PC-9 (cell line): ENCODE measurements around the gene JAG2. TPM values are rescaled to one million over a fixed set of nuclear protein-coding genes. Genes with fewer than 3 reads are reported as not detected.

Experiments used
- BruUV-seq: library from RNA; stranded (reverse); fragments of 400-500 nt; replicated peaks from 2 replicates; lab custom pipeline; 2021; lab: Mats Ljungman, UMichigan
- CTCF ChIA-PET: fragments of 300-600 bp; sonication (Branson Sonifier 250); formaldehyde crosslinking; loops from one replicate; lab custom pipeline; 2022; ENCODE audit warnings: antibody characterized with exemption; lab: Charles Lee
- POLR2A ChIA-PET: fragments of 300-600 bp; sonication (Branson Sonifier 250); formaldehyde crosslinking; loops from one replicate; lab custom pipeline; 2022; ENCODE audit warnings: antibody characterized with exemption; ENCODE audit not compliant: unreplicated experiment; lab: Charles Lee
- DNase-seq, 2 experiments: peaks; one replicate each; pipeline versions ENCODE4 v3.0.0 to v3.0.0-alpha.2; 2015 to 2022; ENCODE audit warnings: mixed read lengths in 1 of 2
- H2AFZ ChIP-seq: fragments of 200-600 bp; sonication (generic); 2 replicates; pipeline ENCODE4 v1.8.1; 2017; ENCODE audit warnings: antibody characterized with exemption
- H3F3A ChIP-seq: fragments of 200-600 bp; sonication (generic); 2 replicates; pipeline ENCODE4 v1.8.1; 2017; ENCODE audit warnings: antibody characterized with exemption, mild to moderate bottlenecking, low read depth; ENCODE audit not compliant: insufficient read depth
- H3K27ac ChIP-seq: fragments of 200-600 bp; sonication (generic); 2 replicates; pipeline ENCODE4 v1.6.1; 2016; ENCODE audit warnings: mixed run types
- H3K27me3 ChIP-seq: fragments of 200-600 bp; sonication (generic); 2 replicates; pipeline ENCODE4 v1.6.1; 2016; ENCODE audit warnings: low read depth, mixed run types; ENCODE audit not compliant: insufficient read depth
- H3K36me3 ChIP-seq: fragments of 200-600 bp; sonication (generic); 2 replicates; pipeline ENCODE4 v1.6.1; 2016; ENCODE audit warnings: low read depth, mixed run types
- H3K4me1 ChIP-seq: fragments of 200-600 bp; sonication (generic); replicated peaks from 2 replicates; pipeline ENCODE4 v1.6.1; 2016; ENCODE audit warnings: mixed run types; ENCODE audit not compliant: insufficient read depth
- H3K4me2 ChIP-seq: fragments of 200-600 bp; sonication (generic); 2 replicates; pipeline ENCODE4 v1.6.1; 2017; ENCODE audit warnings: mixed run types
- H3K4me3 ChIP-seq: fragments of 200-600 bp; sonication (generic); 2 replicates; pipeline ENCODE4 v1.6.1; 2016; ENCODE audit warnings: mixed run types
- H3K79me2 ChIP-seq: fragments of 200-600 bp; sonication (generic); 2 replicates; pipeline ENCODE4 v1.6.1; 2017; ENCODE audit warnings: low read depth, mixed run types
- H3K9me2 ChIP-seq: fragments of 200-600 bp; sonication (generic); 2 replicates; pipeline ENCODE4 v1.8.1; 2017; ENCODE audit warnings: mild to moderate bottlenecking; ENCODE audit not compliant: insufficient read depth
- H3K9me3 ChIP-seq: fragments of 200-600 bp; sonication (generic); 2 replicates; pipeline ENCODE4 v1.8.1; 2016; ENCODE audit warnings: low read depth; ENCODE audit not compliant: insufficient read depth
- H4K20me1 ChIP-seq: fragments of 200-600 bp; sonication (generic); 2 replicates; pipeline ENCODE4 v1.8.1; 2017; ENCODE audit not compliant: insufficient read depth
- EZH2 ChIP-seq: fragments of 200-600 bp; sonication (generic); IDR thresholded peaks from 2 replicates; pipeline ENCODE4 v1.8.0; 2017; ENCODE audit warnings: antibody characterized with exemption, low read depth
- intact Hi-C: fragments of 100-400 bp; cut with micrococcal nuclease; formaldehyde crosslinking; loops from one replicate; pipeline ENCODE4 v1.10.0; 2022; ENCODE audit not compliant: unreplicated experiment
- total RNA-seq: library from RNA; stranded (reverse); gene quantifications from 2 replicates; pipeline ENCODE4 v1.2.3, GENCODE V29; 2021
- TF ChIP-seq, protein P1 (sequence below): fragments of 200-600 bp; sonication (generic); conservative IDR thresholded peaks from 2 replicates; pipeline ENCODE4 v1.6.1; 2017; ENCODE audit warnings: mixed run types, antibody characterized with exemption, mild to moderate bottlenecking, moderate library complexity

The JAG2 gene
- total RNA-seq, 1 experiment from 2014 or later, result 17.8 TPM

DNA sequence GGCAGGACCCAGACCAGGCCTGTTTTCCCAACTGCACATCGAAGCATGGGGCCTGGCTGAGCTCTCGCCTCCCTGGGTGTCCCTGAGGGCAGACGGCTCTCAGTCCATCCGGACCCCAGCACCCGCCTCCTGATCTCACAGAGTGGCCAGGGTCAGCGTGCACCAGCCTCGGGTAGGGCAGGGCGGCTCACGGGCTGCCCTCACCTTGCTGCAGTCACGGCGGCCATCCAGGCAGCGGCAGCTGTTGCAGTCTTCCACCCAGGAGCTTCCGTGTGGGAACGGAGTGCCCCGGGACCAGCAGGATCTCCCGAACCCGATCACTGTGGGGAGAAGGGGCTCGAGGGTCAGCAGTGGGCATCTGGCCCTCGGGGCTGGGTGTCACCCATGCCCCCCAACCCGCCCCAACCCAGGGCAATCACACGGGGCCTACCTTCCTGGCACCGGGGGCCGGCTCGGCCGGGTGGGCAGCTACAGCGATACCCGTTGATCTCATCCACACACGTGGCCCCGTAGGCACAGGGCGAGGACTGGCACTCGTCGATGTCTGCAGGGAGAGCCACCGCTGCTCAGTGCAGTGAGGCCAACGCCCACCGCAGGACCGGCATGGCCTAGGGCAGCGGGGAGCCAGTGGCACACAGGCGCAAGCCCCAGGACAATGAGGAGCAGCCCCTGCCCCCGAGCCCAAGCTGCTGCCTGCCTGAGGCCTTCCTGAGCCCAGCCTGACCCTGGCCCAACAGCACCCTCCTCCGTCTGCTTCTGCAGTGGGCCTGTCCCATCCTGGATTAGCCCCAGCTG is 22.2 kb downstream of the JAG2 start:
- BruUV-seq, result no TSS peak
- Histone ChIP-seq H3K27me3 (no peaks in the 10 kb centered on the region), H3K27ac (no peak overlapping the region), H3K9me2 (no peaks in the 10 kb centered on the region), H3K4me1 (no peaks in the 10 kb centered on the region), H3K36me3 (no peaks in the 10 kb centered on the region), H4K20me1 (no peaks in the 10 kb centered on the region), H3K79me2 (no peaks in the 10 kb centered on the region), H2AFZ (no peak overlapping the region), H3K9me3 (no peaks in the 10 kb centered on the region), H3F3A (no peaks in the 10 kb centered on the region), H3K4me3 (no peak overlapping the region), H3K4me2 (no peak overlapping the region)
- no peak for DNase-seq
- TF ChIP-seq EZH2, result no peak
- TF ChIP-seq, protein P1, sequence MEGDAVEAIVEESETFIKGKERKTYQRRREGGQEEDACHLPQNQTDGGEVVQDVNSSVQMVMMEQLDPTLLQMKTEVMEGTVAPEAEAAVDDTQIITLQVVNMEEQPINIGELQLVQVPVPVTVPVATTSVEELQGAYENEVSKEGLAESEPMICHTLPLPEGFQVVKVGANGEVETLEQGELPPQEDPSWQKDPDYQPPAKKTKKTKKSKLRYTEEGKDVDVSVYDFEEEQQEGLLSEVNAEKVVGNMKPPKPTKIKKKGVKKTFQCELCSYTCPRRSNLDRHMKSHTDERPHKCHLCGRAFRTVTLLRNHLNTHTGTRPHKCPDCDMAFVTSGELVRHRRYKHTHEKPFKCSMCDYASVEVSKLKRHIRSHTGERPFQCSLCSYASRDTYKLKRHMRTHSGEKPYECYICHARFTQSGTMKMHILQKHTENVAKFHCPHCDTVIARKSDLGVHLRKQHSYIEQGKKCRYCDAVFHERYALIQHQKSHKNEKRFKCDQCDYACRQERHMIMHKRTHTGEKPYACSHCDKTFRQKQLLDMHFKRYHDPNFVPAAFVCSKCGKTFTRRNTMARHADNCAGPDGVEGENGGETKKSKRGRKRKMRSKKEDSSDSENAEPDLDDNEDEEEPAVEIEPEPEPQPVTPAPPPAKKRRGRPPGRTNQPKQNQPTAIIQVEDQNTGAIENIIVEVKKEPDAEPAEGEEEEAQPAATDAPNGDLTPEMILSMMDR, result no peak
- POLR2A ChIA-PET, result no interaction called here
- CTCF ChIA-PET, result interaction anchor here (0.7 kb wide), 1 partner anchor 420 kb away, joined by 3 read pairs; no protein-coding TSS in a partner anchor
- intact Hi-C loops, result no loop called here

DNA sequence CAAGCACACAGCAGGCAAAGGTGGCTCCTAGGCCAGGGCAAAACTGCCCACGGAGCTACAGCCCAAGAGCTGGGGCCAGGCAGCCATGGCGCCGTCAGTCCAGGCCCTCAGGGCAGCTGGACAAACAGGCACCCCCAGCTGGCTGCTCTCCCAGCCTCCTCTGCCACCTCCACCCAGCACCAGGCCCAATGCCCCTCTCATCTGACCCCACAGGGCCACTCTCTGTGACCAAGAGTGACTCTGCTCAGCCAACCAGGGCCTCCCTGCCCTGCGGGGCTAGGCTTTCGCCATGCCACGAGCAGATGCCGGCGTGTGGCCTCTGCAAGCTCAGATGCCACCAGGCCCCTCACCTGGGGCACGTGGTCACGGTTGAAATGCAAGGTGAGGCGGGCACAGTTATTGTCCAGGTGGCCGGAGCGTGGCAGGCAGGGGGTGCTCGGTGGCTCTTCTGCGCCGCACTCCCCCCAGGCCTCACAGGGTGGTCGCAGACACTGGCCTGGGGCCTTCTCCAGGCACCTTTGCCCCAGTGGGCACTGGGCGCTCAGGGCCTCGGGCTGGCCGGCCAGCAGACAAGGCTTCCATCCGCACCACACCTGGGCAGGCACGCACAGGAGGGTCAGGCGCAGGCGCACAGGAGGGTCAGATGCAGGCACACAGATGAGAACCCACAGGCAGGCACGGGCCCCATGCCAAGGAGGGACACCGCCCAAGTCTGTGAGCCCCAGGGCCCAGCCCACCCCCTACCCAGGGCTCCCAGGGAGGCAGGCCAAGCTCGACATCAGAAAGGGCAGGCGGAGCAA is 23.0 kb downstream of the JAG2 start:
- no peak for DNase-seq
- H2AFZ ChIP-seq, result no peak overlapping the region
- peaks cover 2% of the 10 kb centered on the region; the same call in 1 of the 2 replicates for H3F3A ChIP-seq
- H3K4me3 ChIP-seq, result no peak overlapping the region
- BruUV-seq, result no TSS peak
- CTCF ChIA-PET, result interaction anchor here (0.7 kb wide), 1 partner anchor 419 kb away, joined by 3 read pairs; no protein-coding TSS in a partner anchor
- no peaks in the 10 kb centered on the region for H3K27me3 ChIP-seq
- no peaks in the 10 kb centered on the region for H3K36me3 ChIP-seq
- intact Hi-C loops, result no loop called here
- no peak overlapping the region for H3K4me2 ChIP-seq
- POLR2A ChIA-PET, result no interaction called here
- no peaks in the 10 kb centered on the region for H3K9me2 ChIP-seq
- TF ChIP-seq, protein P1, result no peak
- no peak for TF ChIP-seq EZH2
- no peak overlapping the region for H3K27ac ChIP-seq
- H4K20me1 ChIP-seq, result no peaks in the 10 kb centered on the region
- no peaks in the 10 kb centered on the region for H3K4me1 ChIP-seq
- no peaks in the 10 kb centered on the region for H3K9me3 ChIP-seq
- H3K79me2 ChIP-seq, result no peaks in the 10 kb centered on the region

DNA sequence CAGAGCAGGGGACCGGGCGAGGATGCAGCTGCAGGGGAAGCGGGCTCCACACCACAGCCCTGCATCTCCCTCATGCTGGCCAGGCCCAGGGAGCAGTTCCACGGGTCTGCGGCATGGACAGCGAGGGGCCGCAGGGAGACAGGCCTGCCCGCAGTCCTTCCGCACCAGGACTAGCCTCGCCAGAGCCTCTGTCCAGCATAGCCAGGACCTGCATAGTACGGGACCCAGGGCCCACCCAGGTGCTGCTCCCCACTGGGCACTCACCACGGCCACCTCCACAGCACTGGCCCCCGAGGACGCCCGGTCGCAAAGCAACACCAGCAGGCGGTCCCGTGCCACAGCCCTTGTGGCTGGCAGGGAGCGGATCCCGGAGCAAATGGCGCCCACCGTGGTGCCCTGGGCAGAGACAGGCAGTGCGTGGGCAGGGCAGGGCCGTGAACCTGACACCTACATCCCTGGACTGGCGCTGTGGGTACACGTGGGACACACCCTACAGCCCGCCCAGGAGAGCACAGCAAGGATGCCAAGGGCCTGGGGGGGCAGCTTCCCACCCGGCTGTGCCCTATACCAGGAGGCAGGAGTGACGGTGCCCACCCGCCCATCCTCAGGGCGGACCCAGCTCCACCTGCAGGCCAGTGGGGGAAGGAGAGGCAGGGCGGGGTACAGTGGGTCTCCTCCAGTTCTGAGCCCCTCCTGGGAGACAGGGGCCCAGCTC is 23.8 kb downstream of the JAG2 start:
- Histone ChIP-seq H3K4me1 (no peaks in the 10 kb centered on the region), H4K20me1 (no peaks in the 10 kb centered on the region), H2AFZ (no peak overlapping the region), H3K4me2 (no peak overlapping the region), H3F3A (peaks cover 4% of the 10 kb centered on the region; the same call in 1 of the 2 replicates), H3K9me2 (no peaks in the 10 kb centered on the region), H3K27ac (no peak overlapping the region), H3K27me3 (no peaks in the 10 kb centered on the region), H3K4me3 (no peak overlapping the region), H3K9me3 (no peaks in the 10 kb centered on the region; the same call in 1 of the 2 replicates), H3K79me2 (no peaks in the 10 kb centered on the region), H3K36me3 (no peaks in the 10 kb centered on the region; the same call in 1 of the 2 replicates)
- ChIA-PET CTCF (no interaction called here), POLR2A (no interaction called here)
- BruUV-seq, result no TSS peak
- TF ChIP-seq, protein P1, result no peak; the same call in 1 of the 2 replicates
- no peak for TF ChIP-seq EZH2
- intact Hi-C loops, result no loop called here
- no peak for DNase-seq
